Measurements from ENCODE around the gene ADCY5.

ADCY5 gene

GRCh38 chr3:123464211-123464610, 15.3 kb upstream of the ADCY5 start:
- H3K4me3 ChIP-seq (ENCODE audit: control insufficient read depth, low read depth, low read length) = no peak overlapping the region
- no peak for DNase-seq (ENCODE audit: low read depth)
- TF ChIP-seq CTCF (IDR thresholded peaks at IDR 0.05; ENCODE audit: control insufficient read depth, insufficient read depth, low read depth, low read length, missing control alignments) = no peak

- no peak for DNase-seq (ENCODE audit: low read depth)
- TF ChIP-seq CTCF (IDR thresholded peaks at IDR 0.05; ENCODE audit: control insufficient read depth, insufficient read depth, low read depth, low read length, missing control alignments) = no peak
- no peak overlapping the region for H3K4me3 ChIP-seq (ENCODE audit: control insufficient read depth, low read depth, low read length)
Measured at GRCh38 chr3:123459862-123460261, 11.0 kb upstream of the ADCY5 start.

GRCh38 chr3:123458255-123458654, 9.4 kb upstream of the ADCY5 start:
- DNase-seq (ENCODE audit: low read depth) = no peak
- no peak for TF ChIP-seq CTCF (IDR thresholded peaks at IDR 0.05; ENCODE audit: control insufficient read depth, insufficient read depth, low read depth, low read length, missing control alignments)
- H3K4me3 ChIP-seq (ENCODE audit: control insufficient read depth, low read depth, low read length) = no peak overlapping the region

GRCh38 chr3:123457841-123458240, 9.0 kb upstream of the ADCY5 start:
- no peak for TF ChIP-seq CTCF (IDR thresholded peaks at IDR 0.05; ENCODE audit: control insufficient read depth, insufficient read depth, low read depth, low read length, missing control alignments)
- DNase-seq (ENCODE audit: low read depth) = no peak
- H3K4me3 ChIP-seq (ENCODE audit: control insufficient read depth, low read depth, low read length) = no peak overlapping the region

GRCh38 chr3:123453675-123454074, 4.8 kb upstream of the ADCY5 start:
- no peak for TF ChIP-seq CTCF (IDR thresholded peaks at IDR 0.05; ENCODE audit: control insufficient read depth, insufficient read depth, low read depth, low read length, missing control alignments)
- DNase-seq (ENCODE audit: low read depth) = no peak
- H3K4me3 ChIP-seq (ENCODE audit: control insufficient read depth, low read depth, low read length) = no peak overlapping the region

GRCh38 chr3:123451186-123451585, 2.3 kb upstream of the ADCY5 start:
- TF ChIP-seq CTCF (IDR thresholded peaks at IDR 0.05; ENCODE audit: control insufficient read depth, insufficient read depth, low read depth, low read length, missing control alignments) = no peak
- H3K4me3 ChIP-seq (ENCODE audit: control insufficient read depth, low read depth, low read length) = no peak overlapping the region
- DNase-seq (ENCODE audit: low read depth) = no peak

- no peak for DNase-seq (ENCODE audit: low read depth)
- no peak for TF ChIP-seq CTCF (IDR thresholded peaks at IDR 0.05; ENCODE audit: control insufficient read depth, insufficient read depth, low read depth, low read length, missing control alignments)
- H3K4me3 ChIP-seq (ENCODE audit: control insufficient read depth, low read depth, low read length) = peak overlapping the region; percentile 60
Measured at GRCh38 chr3:123449997-123450604, 1.2 kb upstream of the ADCY5 start.

All from AG09309 (cell line).